Breast epithelium (tissue), 4 donors: ENCODE results near the gene ZC3H12A. TPM values are rescaled to one million over a fixed set of nuclear protein-coding genes. Genes with fewer than 3 reads are reported as not detected.
"Not testable (repeated sequence)": the region's sequence is repeated elsewhere in the genome, so short reads cannot be mapped to it uniquely, and the experiment has no call there.

Experiments
- DNase-seq, 2 donors: peaks; one replicate each; pipeline ENCODE4 v3.0.0-alpha.2; 2019; ENCODE audit warnings: low spot score in 2 of 2
- H3K27ac ChIP-seq, 2 donors: fragments of 200-600 bp; sonication (generic) in 1 of 2; one replicate each; pipeline ENCODE4 v1.5.1; 2016 to 2019; ENCODE audit warnings: mild to moderate bottlenecking in 1 of 2
- H3K27me3 ChIP-seq, 2 donors: fragments of 200-600 bp; sonication (generic) in 1 of 2; one replicate each; pipeline versions ENCODE4 v1.5.1 to v1.6.0; 2017 to 2019; ENCODE audit warnings: control low read depth in 1 of 2, mild to moderate bottlenecking in 1 of 2
- H3K36me3 ChIP-seq: fragments of 200-600 bp; one replicate; pipeline ENCODE4 v1.5.1; 2019
- H3K4me1 ChIP-seq, 2 donors: fragments of 200-600 bp; sonication (generic); one replicate each; pipeline ENCODE4 v1.5.1; 2016 to 2019; ENCODE audit warnings: control low read depth in 1 of 2
- H3K4me3 ChIP-seq, 3 donors: fragments of 200-600 bp; sonication (generic); 1 replicate in 2 of 3; 2 replicates in 1 of 3; pipeline ENCODE4 v1.5.1; 2016 to 2019; ENCODE audit warnings: mild to moderate bottlenecking in 3 of 3, moderate library complexity in 2 of 3
- H3K9me3 ChIP-seq, 2 donors: fragments of 200-600 bp; sonication (generic) in 1 of 2; one replicate each; pipeline ENCODE4 v1.5.1; 2016 to 2019; ENCODE audit warnings: control low read depth in 1 of 2
- CTCF ChIP-seq, 3 donors: fragments of 450-650 bp; IDR thresholded peaks; one replicate each; pipeline ENCODE4 v1.5.1; 2016 to 2017; ENCODE audit warnings: antibody characterized with exemption in 3 of 3, mild to moderate bottlenecking in 3 of 3, moderate library complexity in 3 of 3
- POLR2A ChIP-seq: fragments of 450-650 bp; IDR thresholded peaks from one replicate; pipeline ENCODE4 v1.6.1; 2016; ENCODE audit warnings: antibody characterized with exemption, mild to moderate bottlenecking, moderate library complexity
- POLR2AphosphoS5 ChIP-seq, 3 donors: sonication (generic); formaldehyde crosslinking; IDR thresholded peaks; one replicate each; pipeline ENCODE4 v1.6.1; 2017; ENCODE audit warnings: antibody characterized with exemption in 3 of 3
- intact Hi-C: fragments of 100-400 bp; cut with DNase I; formaldehyde crosslinking; loops from one replicate; pipeline ENCODE4 v1.15.1; 2023; ENCODE audit warnings: low total_unique reads
- total RNA-seq, 3 donors: library from RNA; depleted of rRNA; stranded (reverse); fragments of >200 nt; gene quantifications; one replicate each; pipeline ENCODE4 v1.1.0, GENCODE V29; 2016

ZC3H12A gene
- total RNA-seq, 3 donors from 2014 or later, result 5.8 to 82.8 (median 76.7) TPM

DNA sequence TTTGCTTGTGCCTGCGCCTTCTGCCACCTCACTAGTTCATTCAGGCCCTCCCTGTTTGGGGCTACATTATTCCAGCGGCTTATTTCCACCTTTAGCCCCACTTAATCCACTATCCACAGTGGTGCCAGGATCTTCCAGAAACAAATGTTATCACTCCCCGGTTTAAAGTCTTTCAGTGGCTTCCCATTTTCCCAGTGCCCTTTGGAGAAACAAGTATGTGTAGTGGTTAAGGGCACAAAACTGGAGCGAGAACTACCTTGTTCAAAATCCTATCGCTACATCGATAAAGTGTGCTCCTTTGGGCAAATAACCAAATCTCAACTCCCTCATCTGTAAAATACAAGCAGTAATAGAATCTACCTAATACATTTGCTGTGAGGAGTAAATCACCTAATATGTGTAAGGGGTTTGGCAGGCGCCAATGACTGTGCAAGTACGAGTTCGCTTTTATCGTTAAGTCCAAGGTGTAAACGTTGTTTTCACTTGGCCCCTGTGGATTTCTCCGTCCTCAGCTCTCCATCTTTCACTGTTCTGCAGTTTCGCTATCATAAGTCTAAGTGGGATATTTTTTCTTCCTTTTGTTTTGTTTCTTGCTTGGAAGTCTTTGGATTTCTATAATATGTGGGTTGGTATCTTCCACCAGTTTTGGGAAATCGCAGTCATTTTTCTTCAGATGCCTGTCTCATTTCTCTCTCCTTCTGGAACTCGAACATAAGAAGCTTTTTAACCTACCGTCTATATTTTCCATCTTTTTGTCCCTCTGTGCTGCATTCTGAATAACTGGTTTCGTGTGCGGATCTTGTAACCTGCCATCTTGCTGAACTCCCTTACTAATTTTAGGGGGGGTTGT, 41.0 kb downstream of the ZC3H12A start:
- Histone ChIP-seq H3K4me3 (peak overlapping the region; percentile 95 to 96 (median 96)), H3K4me1 (peaks cover 0 to 4% of the 10 kb centered on the region in 2 donors), H3K27ac (peak overlapping the region; percentile 94 to 98), H3K36me3 (no peaks in the 10 kb centered on the region), H3K27me3 (no peaks in the 10 kb centered on the region), H3K9me3 (no peaks in the 10 kb centered on the region)
- peak in 1 of 2 donors; percentile 16 for DNase-seq
- TF ChIP-seq CTCF (IDR thresholded peaks at IDR 0.05), result no peak
- no peak for TF ChIP-seq POLR2A
- no peak for TF ChIP-seq POLR2AphosphoS5 (IDR thresholded peaks at IDR 0.05)
- intact Hi-C loops, result no loop called here

DNA sequence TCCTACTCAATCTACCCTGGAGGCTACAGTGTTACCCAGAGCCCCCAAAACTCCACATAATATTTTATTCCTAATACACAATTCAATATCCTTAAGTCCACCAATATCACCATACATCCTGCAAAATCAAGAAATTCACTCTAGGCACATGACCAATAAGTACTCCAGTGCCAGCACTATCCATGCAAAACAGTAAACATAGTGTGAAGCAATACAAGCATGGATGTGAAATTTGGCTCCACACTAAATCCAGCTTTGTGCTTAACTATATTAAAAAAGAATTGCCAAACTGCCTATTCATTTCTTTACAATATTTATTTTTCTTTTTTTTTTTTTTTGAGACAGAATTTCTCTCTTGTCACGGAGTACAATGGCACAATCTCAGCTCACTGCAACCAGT, 43.2 kb downstream of the ZC3H12A start:
- DNase-seq, result no peak
- Histone ChIP-seq H3K4me3 (no peak overlapping the region), H3K27me3 (no peaks in the 10 kb centered on the region), H3K36me3 (no peaks in the 10 kb centered on the region), H3K27ac (no peak overlapping the region), H3K9me3 (no peaks in the 10 kb centered on the region), H3K4me1 (peaks cover 0 to 4% of the 10 kb centered on the region in 2 donors)
- intact Hi-C loops, result no loop called here
- TF ChIP-seq POLR2A (no peak), POLR2AphosphoS5 (IDR thresholded peaks at IDR 0.05) (no peak), CTCF (IDR thresholded peaks at IDR 0.05) (no peak)

DNA sequence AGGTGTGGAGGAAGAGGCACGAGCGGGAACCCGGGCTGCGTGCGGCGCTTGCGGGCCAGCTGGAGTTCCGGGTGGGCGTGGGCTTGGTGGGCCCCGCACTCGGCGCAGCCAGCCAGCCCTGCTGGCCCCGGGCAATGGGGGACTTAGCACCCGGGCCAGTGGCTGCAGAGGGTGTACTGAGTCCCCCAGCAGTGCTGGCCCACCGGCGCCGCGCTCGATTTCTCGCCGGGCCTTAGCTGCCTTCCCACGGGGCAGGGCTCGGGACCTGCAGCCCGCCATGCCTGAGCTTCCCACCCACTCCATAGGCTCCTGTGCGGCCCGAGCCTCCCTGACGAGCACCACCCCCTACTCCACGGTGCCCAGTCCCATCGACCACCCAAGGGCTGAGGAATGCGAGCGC, 43.9 kb downstream of the ZC3H12A start:
- intact Hi-C loops, H3K36me3 ChIP-seq: not testable (repeated sequence)

GRCh38 chr1:37518929-37519328, 44.5 kb downstream of the ZC3H12A start:
- H3K9me3 ChIP-seq, H3K4me1 ChIP-seq, intact Hi-C loops, H3K4me3 ChIP-seq, H3K36me3 ChIP-seq, H3K27ac ChIP-seq, H3K27me3 ChIP-seq: not testable (repeated sequence)
- DNase-seq, result peak in 1 of 2 donors; percentile 5

More for the DNA sequence above, 43.9 kb downstream of the ZC3H12A start:
- not testable (repeated sequence) for H3K9me3 ChIP-seq, H3K4me3 ChIP-seq, H3K27me3 ChIP-seq, H3K27ac ChIP-seq, H3K4me1 ChIP-seq
- peak in 1 of 2 donors; percentile 7 for DNase-seq

DNA sequence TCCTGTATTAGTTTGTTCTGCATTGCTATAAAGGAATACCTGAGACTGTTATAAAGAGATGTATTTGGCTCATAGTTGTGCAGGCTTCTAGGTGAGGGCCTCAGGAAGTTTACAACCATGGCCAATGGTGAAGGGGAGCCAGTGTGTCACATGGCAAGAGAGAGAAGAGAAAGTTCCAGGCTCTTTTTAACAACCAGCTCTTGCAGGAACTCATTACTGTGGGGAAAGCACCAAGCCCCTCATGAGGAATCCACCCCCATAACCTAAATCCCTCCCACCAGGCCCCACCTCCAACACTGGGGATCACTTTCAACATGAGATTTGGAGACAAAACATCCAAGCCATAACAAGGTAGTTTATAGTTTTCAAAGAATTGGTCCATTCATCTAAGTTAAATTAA, 45.2 kb downstream of the ZC3H12A start:
- Histone ChIP-seq H3K36me3 (no peaks in the 10 kb centered on the region), H3K9me3 (no peaks in the 10 kb centered on the region), H3K27me3 (no peaks in the 10 kb centered on the region), H3K4me3 (no peak overlapping the region), H3K4me1 (peaks cover 0 to 4% of the 10 kb centered on the region in 2 donors), H3K27ac (no peak overlapping the region)
- TF ChIP-seq POLR2AphosphoS5 (IDR thresholded peaks at IDR 0.05), result no peak
- TF ChIP-seq CTCF (IDR thresholded peaks at IDR 0.05), result no peak
- TF ChIP-seq POLR2A, result no peak
- intact Hi-C loops, result no loop called here
- DNase-seq, result peak in 1 of 2 donors; percentile 10

DNA sequence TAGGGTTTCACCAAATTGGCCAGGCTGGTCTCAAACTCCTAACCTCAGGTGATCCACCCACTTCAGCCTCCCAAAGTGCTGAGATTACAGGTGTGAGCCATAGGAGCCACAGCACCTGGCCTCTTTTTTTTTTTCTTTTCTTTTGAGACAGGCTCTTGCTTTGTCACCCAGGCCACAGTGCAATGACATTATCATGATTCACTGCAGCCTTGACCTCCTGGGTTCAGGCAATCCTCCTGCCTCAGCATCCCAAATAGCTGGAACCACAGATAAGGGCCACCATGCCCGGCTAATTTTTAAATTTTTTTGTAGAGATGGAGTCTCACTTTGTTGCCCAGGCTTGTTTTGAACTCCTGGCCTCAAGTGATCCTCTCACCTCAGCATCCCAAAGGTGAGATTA, 55.5 kb downstream of the ZC3H12A start:
- DNase-seq, result not testable (repeated sequence)

GRCh38 chr1:37532418-37533156, 58.2 kb downstream of the ZC3H12A start:
- DNase-seq, H3K4me1 ChIP-seq, H3K36me3 ChIP-seq, H3K9me3 ChIP-seq, H3K4me3 ChIP-seq, H3K27me3 ChIP-seq, intact Hi-C loops: not testable (repeated sequence)
- H3K27ac ChIP-seq, result peak overlapping the region; percentile 45 to 89

More for the DNA sequence above, 55.5 kb downstream of the ZC3H12A start:
- intact Hi-C loops, H3K4me1 ChIP-seq, H3K27me3 ChIP-seq, H3K27ac ChIP-seq, H3K4me3 ChIP-seq, H3K9me3 ChIP-seq, H3K36me3 ChIP-seq: not testable (repeated sequence)
